ENCODE measurements around the gene RNPEP.

GRCh38 chr1:202017749-202018467 lies 35.5 kb downstream of the RNPEP start:
- TF ChIP-seq POLR2AphosphoS5 (IDR thresholded peaks at IDR 0.05; ENCODE audit: low read depth) (no peak), GABPA (IDR thresholded peaks at IDR 0.05; ENCODE audit: low read depth) (no peak)
- TF ChIP-seq, protein P1, sequence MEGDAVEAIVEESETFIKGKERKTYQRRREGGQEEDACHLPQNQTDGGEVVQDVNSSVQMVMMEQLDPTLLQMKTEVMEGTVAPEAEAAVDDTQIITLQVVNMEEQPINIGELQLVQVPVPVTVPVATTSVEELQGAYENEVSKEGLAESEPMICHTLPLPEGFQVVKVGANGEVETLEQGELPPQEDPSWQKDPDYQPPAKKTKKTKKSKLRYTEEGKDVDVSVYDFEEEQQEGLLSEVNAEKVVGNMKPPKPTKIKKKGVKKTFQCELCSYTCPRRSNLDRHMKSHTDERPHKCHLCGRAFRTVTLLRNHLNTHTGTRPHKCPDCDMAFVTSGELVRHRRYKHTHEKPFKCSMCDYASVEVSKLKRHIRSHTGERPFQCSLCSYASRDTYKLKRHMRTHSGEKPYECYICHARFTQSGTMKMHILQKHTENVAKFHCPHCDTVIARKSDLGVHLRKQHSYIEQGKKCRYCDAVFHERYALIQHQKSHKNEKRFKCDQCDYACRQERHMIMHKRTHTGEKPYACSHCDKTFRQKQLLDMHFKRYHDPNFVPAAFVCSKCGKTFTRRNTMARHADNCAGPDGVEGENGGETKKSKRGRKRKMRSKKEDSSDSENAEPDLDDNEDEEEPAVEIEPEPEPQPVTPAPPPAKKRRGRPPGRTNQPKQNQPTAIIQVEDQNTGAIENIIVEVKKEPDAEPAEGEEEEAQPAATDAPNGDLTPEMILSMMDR (IDR thresholded peaks at IDR 0.05; ENCODE audit: insufficient read depth, low read length) = no peak
- TF ChIP-seq, protein P2, sequence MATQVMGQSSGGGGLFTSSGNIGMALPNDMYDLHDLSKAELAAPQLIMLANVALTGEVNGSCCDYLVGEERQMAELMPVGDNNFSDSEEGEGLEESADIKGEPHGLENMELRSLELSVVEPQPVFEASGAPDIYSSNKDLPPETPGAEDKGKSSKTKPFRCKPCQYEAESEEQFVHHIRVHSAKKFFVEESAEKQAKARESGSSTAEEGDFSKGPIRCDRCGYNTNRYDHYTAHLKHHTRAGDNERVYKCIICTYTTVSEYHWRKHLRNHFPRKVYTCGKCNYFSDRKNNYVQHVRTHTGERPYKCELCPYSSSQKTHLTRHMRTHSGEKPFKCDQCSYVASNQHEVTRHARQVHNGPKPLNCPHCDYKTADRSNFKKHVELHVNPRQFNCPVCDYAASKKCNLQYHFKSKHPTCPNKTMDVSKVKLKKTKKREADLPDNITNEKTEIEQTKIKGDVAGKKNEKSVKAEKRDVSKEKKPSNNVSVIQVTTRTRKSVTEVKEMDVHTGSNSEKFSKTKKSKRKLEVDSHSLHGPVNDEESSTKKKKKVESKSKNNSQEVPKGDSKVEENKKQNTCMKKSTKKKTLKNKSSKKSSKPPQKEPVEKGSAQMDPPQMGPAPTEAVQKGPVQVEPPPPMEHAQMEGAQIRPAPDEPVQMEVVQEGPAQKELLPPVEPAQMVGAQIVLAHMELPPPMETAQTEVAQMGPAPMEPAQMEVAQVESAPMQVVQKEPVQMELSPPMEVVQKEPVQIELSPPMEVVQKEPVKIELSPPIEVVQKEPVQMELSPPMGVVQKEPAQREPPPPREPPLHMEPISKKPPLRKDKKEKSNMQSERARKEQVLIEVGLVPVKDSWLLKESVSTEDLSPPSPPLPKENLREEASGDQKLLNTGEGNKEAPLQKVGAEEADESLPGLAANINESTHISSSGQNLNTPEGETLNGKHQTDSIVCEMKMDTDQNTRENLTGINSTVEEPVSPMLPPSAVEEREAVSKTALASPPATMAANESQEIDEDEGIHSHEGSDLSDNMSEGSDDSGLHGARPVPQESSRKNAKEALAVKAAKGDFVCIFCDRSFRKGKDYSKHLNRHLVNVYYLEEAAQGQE (IDR thresholded peaks at IDR 0.05; ENCODE audit: insufficient replicate concordance, low read depth) = no peak

Measured in HL-60 (cell line).